HEK293T (cell line): ENCODE results near the gene SETBP1.

Experiments
- FOXM1 ChIP-seq: fragments of 450-650 bp; IDR thresholded peaks from 2 replicates; pipeline ENCODE4 v1.6.1; 2017; ENCODE audit warnings: mild to moderate bottlenecking, borderline replicate concordance
- L3MBTL2 ChIP-seq: fragments of 450-650 bp; conservative IDR thresholded peaks from 2 replicates; pipeline ENCODE4 v1.6.1; 2016; ENCODE audit warnings: mild to moderate bottlenecking
- NFRKB ChIP-seq: fragments of 450-650 bp; IDR thresholded peaks from 2 replicates; pipeline ENCODE4 v1.6.1; 2016; ENCODE audit warnings: mild to moderate bottlenecking, moderate library complexity
- SP1 ChIP-seq: fragments of 450-650 bp; IDR thresholded peaks from 2 replicates; pipeline ENCODE4 v1.6.1; 2017
- SUZ12 ChIP-seq: fragments of 450-650 bp; IDR thresholded peaks from 2 replicates; pipeline ENCODE4 v1.6.1; 2016; ENCODE audit warnings: mild to moderate bottlenecking
- TARDBP ChIP-seq: fragments of 450-650 bp; IDR thresholded peaks from 2 replicates; pipeline ENCODE4 v1.6.1; 2016

DNA sequence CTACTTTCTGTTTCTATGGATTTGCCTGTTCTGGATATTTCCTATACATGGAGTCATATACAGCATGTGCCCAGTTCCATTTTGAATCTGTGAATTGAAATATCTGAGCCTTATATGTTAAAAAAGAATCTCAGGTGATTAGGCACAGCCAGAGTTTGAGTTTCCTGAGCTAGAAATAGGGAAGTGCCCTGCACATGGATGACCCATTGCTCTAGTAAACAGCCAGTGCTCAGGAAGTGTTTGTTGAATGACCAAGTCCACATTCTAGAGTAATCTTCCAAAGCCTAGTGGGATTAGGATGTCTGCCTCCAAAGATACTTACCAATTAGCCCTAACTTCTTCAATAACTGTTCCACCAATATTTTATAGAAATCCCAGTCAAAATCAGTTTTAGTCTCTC lies 165.8 kb downstream of the SETBP1 start:
- TF ChIP-seq SP1 (no peak), TARDBP (no peak), NFRKB (no peak), L3MBTL2 (no peak), FOXM1 (no peak), SUZ12 (no peak)
